Measurements from ENCODE around the gene STIL.

DNA sequence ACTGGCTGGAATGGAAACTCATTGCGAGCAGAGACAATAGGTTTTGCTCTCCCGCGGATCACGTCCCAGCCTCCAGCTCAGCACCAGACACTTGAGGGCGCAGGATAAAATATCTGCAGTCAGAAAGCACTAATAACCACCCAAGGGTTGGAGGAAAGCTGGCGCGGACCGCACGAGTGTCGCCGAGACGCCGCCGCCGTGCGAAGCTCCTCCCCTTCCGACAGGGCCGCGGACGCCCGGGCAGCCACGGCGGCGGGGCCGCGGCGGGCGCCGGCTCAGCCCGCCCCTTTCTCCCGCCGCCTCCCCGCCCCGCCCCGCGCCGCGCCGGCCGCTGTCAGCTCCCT is 19.6 kb upstream of the STIL start, which contains the start of gene CMPK1:
- TF ChIP-seq CTCF (IDR thresholded peaks at IDR 0.05; ENCODE audit: extremely low read depth in 1 of 2, insufficient read depth in 1 of 2, low read depth in 1 of 2, low read length in 2 of 2) (peak in 1 of 2 donors; percentile 17), POLR2AphosphoS5 (IDR thresholded peaks at IDR 0.05; ENCODE audit: insufficient read depth, low read depth, low read length) (no peak), JUN (IDR thresholded peaks at IDR 0.05; ENCODE audit: borderline replicate concordance, insufficient read depth, insufficient read length, low read depth) (no peak), MAX (IDR thresholded peaks at IDR 0.05; ENCODE audit: insufficient read depth, insufficient read length) (no peak), POLR2A (IDR thresholded peaks at IDR 0.05; ENCODE audit: low read depth, low read length) (peak; percentile 19), EZH2 (IDR thresholded peaks at IDR 0.05; ENCODE audit: borderline replicate concordance, low read depth, low read length, severe bottlenecking) (no peak), MYC (IDR thresholded peaks at IDR 0.05; ENCODE audit: low read depth, low read length) (no peak), FOS (IDR thresholded peaks at IDR 0.05; ENCODE audit: borderline replicate concordance, insufficient read depth, low read length) (no peak)
